ENCODE results near the gene DUS2. TPM values are rescaled to one million over a fixed set of nuclear protein-coding genes. Genes with fewer than 3 reads are reported as not detected.

Gene DUS2
- total RNA-seq, 1 experiment from 2014 or later = 39.4 TPM

- DNase-seq (ENCODE audit: extremely low read depth, low read depth) = no peak
Measured at GRCh38 chr16:68074850-68075555, 51.9 kb downstream of the DUS2 start.

- DNase-seq (ENCODE audit: extremely low read depth, low read depth) = no peak
Measured at GRCh38 chr16:68075980-68076379, 52.9 kb downstream of the DUS2 start.

DNA sequence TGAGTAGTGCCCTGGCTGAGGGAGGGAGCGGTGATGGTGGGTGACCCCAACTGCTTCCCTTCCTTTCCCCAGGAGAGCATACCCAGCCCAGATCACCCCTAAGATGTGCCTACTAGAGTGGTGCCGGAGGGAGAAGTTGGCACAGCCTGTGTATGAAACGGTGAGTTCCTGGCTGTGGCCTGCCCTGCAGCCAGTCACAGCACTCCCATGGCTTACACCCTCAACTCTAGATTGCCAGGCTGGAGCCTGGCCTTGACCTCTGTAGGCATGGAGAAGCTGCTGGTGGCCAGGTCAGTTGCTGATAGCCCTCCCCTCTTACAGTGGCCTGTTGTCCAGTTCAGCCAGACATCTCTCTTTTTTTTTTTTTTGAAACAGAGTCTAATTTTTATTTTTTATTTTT lies 53.5 kb downstream of the DUS2 start:
- no peak for DNase-seq (ENCODE audit: extremely low read depth, low read depth)

- DNase-seq (ENCODE audit: extremely low read depth, low read depth) = no peak
Measured at GRCh38 chr16:68077866-68078700, 55.0 kb downstream of the DUS2 start.

- no peak for DNase-seq (ENCODE audit: extremely low read depth, low read depth)
Measured at GRCh38 chr16:68078701-68079375, 55.8 kb downstream of the DUS2 start.

DNA sequence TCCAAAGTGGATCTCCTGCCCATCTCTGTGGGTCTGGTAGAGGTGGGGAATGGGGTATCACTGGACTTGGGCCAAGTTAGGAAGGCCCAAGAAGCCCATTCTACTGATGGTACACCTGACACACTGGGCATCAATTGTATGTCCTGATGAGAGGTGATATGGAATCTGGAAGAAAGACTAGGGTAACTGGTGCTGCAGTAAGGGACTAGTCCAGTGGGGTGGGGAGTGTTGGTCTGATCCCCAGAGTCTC lies 56.2 kb downstream of the DUS2 start:
- no peak for DNase-seq (ENCODE audit: extremely low read depth, low read depth)

- no peak for DNase-seq (ENCODE audit: extremely low read depth, low read depth)
Measured at GRCh38 chr16:68079626-68080344, 56.7 kb downstream of the DUS2 start.

GRCh38 chr16:68081861-68082628 lies 59.0 kb downstream of the DUS2 start:
- DNase-seq (ENCODE audit: extremely low read depth, low read depth) = no peak

GRCh38 chr16:68082629-68083238 lies 59.6 kb downstream of the DUS2 start:
- DNase-seq (ENCODE audit: extremely low read depth, low read depth) = no peak

GRCh38 chr16:68083239-68083781 lies 60.2 kb downstream of the DUS2 start:
- DNase-seq (ENCODE audit: extremely low read depth, low read depth) = no peak

DNA sequence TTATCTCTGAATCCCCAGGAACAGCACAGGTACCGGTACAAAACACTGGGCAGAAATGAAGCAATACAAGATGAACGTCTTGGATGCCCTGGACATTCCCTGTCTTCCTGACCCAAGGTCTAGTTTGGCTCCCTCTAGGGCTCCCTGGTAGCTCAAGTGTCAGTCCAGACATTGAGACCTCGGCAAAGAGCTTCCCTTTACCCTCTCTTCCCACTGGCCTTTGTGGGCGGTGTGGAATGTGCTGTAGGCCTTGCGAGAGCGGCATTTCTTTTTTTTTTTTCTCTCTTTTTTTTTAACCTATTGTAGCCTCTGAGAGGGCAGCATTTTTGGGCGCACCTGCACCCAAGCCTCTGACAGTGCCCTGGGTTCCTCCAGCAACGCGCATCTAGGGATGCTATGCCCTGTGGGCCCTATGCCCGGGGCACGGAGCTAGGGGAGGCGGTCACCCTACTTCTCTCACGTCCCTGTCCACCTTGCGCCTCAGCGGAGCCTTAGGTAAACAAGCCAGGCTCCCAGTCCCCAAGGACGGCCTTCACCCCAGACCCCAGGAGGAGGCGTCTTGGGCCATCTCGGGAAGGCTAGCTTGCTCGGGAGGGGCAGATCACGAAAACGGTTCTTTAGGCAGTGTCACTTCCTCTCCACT lies 60.9 kb downstream of the DUS2 start:
- no peak for DNase-seq (ENCODE audit: extremely low read depth, low read depth)

GRCh38 chr16:68084504-68085258 lies 61.6 kb downstream of the DUS2 start:
- DNase-seq (ENCODE audit: extremely low read depth, low read depth) = peak; percentile 67

- peak; percentile 98 for DNase-seq (ENCODE audit: extremely low read depth, low read depth)
Measured at GRCh38 chr16:68085259-68086071, 62.4 kb downstream of the DUS2 start, which contains the start of gene NFATC3. Gene NFATC3 (plus strand): TSS chr16:68085370. CDS start chr16:68085682, 312 bp downstream.

DNA sequence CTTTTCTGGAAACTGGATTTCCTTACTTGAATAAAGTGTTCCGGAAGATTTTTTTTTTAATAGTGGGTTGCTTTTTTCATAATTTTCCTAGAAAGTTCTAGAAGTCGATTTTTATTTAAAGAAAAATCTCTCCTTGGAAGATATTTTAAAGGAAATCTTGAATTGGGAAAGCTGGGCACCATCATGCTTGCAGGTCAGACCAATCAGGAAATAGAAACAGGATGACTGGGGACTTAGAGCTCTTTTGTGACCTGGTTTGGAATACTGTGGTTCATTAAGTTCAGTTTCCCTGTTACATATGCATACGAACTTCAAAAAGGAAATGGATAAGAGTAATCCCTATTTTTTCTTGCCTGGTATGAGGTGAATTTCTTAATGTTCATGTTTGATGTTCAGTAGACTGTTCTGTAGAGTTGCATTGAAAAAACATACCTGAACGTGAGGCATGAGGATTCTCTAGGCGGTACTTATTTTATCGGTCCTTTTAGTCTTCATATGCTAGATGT lies 63.3 kb downstream of the DUS2 start:
- no peak for DNase-seq (ENCODE audit: extremely low read depth, low read depth)

DNA sequence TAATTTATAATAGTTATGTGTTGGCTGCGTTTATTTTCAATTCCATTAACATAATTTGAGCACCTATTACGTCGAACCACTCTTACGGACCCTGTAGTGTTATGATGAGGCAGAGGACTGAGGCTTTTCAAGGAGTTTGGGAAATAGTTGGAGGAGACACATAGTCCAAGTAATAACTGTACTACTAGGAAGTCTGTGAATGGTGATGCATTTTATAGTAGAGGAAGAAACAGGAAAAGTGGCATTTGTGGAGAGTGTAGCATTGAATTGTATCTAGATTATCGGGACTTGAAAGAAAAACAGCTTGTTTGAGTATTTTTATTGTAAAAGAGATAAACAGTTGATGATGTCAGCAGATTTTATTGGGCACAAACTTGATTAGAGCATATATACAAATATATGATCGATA lies 63.8 kb downstream of the DUS2 start:
- no peak for DNase-seq (ENCODE audit: extremely low read depth, low read depth)

GRCh38 chr16:68087688-68088087 lies 64.6 kb downstream of the DUS2 start:
- no peak for DNase-seq (ENCODE audit: extremely low read depth, low read depth)
